Breast epithelium (tissue), 4 donors: ENCODE data around the gene PDCD1. TPM values are rescaled to one million over a fixed set of nuclear protein-coding genes. Genes with fewer than 3 reads are reported as not detected.
A peak's percentile ranks its signal among the peaks of the same experiment; 100 is the strongest.

Experiments used
- DNase-seq, 2 donors: peaks; one replicate each; pipeline ENCODE4 v3.0.0-alpha.2; 2019; ENCODE audit warnings: low spot score in 2 of 2
- H3K27ac ChIP-seq, 2 donors: fragments of 200-600 bp; sonication (generic) in 1 of 2; one replicate each; pipeline ENCODE4 v1.5.1; 2016 to 2019; ENCODE audit warnings: mild to moderate bottlenecking in 1 of 2
- H3K27me3 ChIP-seq, 2 donors: fragments of 200-600 bp; sonication (generic) in 1 of 2; one replicate each; pipeline versions ENCODE4 v1.5.1 to v1.6.0; 2017 to 2019; ENCODE audit warnings: control low read depth in 1 of 2, mild to moderate bottlenecking in 1 of 2
- H3K36me3 ChIP-seq: fragments of 200-600 bp; one replicate; pipeline ENCODE4 v1.5.1; 2019
- H3K4me1 ChIP-seq, 2 donors: fragments of 200-600 bp; sonication (generic); one replicate each; pipeline ENCODE4 v1.5.1; 2016 to 2019; ENCODE audit warnings: control low read depth in 1 of 2
- H3K4me3 ChIP-seq, 3 donors: fragments of 200-600 bp; sonication (generic); 1 replicate in 2 of 3; 2 replicates in 1 of 3; pipeline ENCODE4 v1.5.1; 2016 to 2019; ENCODE audit warnings: mild to moderate bottlenecking in 3 of 3, moderate library complexity in 2 of 3
- H3K9me3 ChIP-seq, 2 donors: fragments of 200-600 bp; sonication (generic) in 1 of 2; one replicate each; pipeline ENCODE4 v1.5.1; 2016 to 2019; ENCODE audit warnings: control low read depth in 1 of 2
- CTCF ChIP-seq, 3 donors: fragments of 450-650 bp; IDR thresholded peaks; one replicate each; pipeline ENCODE4 v1.5.1; 2016 to 2017; ENCODE audit warnings: antibody characterized with exemption in 3 of 3, mild to moderate bottlenecking in 3 of 3, moderate library complexity in 3 of 3
- POLR2A ChIP-seq: fragments of 450-650 bp; IDR thresholded peaks from one replicate; pipeline ENCODE4 v1.6.1; 2016; ENCODE audit warnings: antibody characterized with exemption, mild to moderate bottlenecking, moderate library complexity
- POLR2AphosphoS5 ChIP-seq, 3 donors: sonication (generic); formaldehyde crosslinking; IDR thresholded peaks; one replicate each; pipeline ENCODE4 v1.6.1; 2017; ENCODE audit warnings: antibody characterized with exemption in 3 of 3
- intact Hi-C: fragments of 100-400 bp; cut with DNase I; formaldehyde crosslinking; loops from one replicate; pipeline ENCODE4 v1.15.1; 2023; ENCODE audit warnings: low total_unique reads
- total RNA-seq, 3 donors: library from RNA; depleted of rRNA; stranded (reverse); fragments of >200 nt; gene quantifications; one replicate each; pipeline ENCODE4 v1.1.0, GENCODE V29; 2016

PDCD1 gene
- total RNA-seq, 3 donors from 2014 or later: 0.16 to 0.88 (median 0.33) TPM

- Histone ChIP-seq H3K36me3 (no peaks in the 10 kb centered on the region), H3K27ac (no peak overlapping the region), H3K4me1 (peaks cover 6 to 20% of the 10 kb centered on the region in 2 donors), H3K4me3 (no peak overlapping the region), H3K9me3 (no peaks in the 10 kb centered on the region), H3K27me3 (no peaks in the 10 kb centered on the region)
- intact Hi-C loops: no loop called here
- TF ChIP-seq CTCF (IDR thresholded peaks at IDR 0.05) (no peak), POLR2A (no peak), POLR2AphosphoS5 (IDR thresholded peaks at IDR 0.05) (no peak)
- peak in 1 of 2 donors; percentile 43 for DNase-seq
Observed at GRCh38 chr2:241894056-241894641, 35.5 kb upstream of the PDCD1 start.

- Histone ChIP-seq H3K36me3 (no peaks in the 10 kb centered on the region), H3K27ac (peak overlapping the region; percentile 82 to 92), H3K4me3 (no peak overlapping the region), H3K9me3 (no peaks in the 10 kb centered on the region), H3K4me1 (peaks cover 6 to 20% of the 10 kb centered on the region in 2 donors), H3K27me3 (no peaks in the 10 kb centered on the region)
- TF ChIP-seq POLR2AphosphoS5 (IDR thresholded peaks at IDR 0.05): no peak
- no peak for TF ChIP-seq POLR2A
- no peak for DNase-seq
- intact Hi-C loops: no loop called here
Observed at GRCh38 chr2:241893265-241893664, 34.6 kb upstream of the PDCD1 start.

GRCh38 chr2:241892299-241893137 lies 33.8 kb upstream of the PDCD1 start:
- TF ChIP-seq CTCF (IDR thresholded peaks at IDR 0.05) (no peak), POLR2AphosphoS5 (IDR thresholded peaks at IDR 0.05) (no peak), POLR2A (no peak)
- intact Hi-C loops: no loop called here
- Histone ChIP-seq H3K27me3 (no peaks in the 10 kb centered on the region), H3K4me1 (peaks cover 6 to 20% of the 10 kb centered on the region in 2 donors), H3K36me3 (no peaks in the 10 kb centered on the region), H3K27ac (peak overlapping the region; percentile 82 to 92), H3K9me3 (no peaks in the 10 kb centered on the region), H3K4me3 (no peak overlapping the region)
- DNase-seq: no peak

GRCh38 chr2:241891988-241892298 lies 33.2 kb upstream of the PDCD1 start:
- Histone ChIP-seq H3K36me3 (no peaks in the 10 kb centered on the region), H3K4me3 (no peak overlapping the region), H3K27ac (peak overlapping the region; percentile 82 to 92), H3K27me3 (no peaks in the 10 kb centered on the region), H3K4me1 (peaks cover 6 to 20% of the 10 kb centered on the region in 2 donors), H3K9me3 (no peaks in the 10 kb centered on the region)
- intact Hi-C loops: no loop called here
- TF ChIP-seq POLR2AphosphoS5 (IDR thresholded peaks at IDR 0.05) (no peak), CTCF (IDR thresholded peaks at IDR 0.05) (no peak), POLR2A (no peak)
- DNase-seq: no peak

GRCh38 chr2:241891315-241891987 lies 32.8 kb upstream of the PDCD1 start:
- no peaks in the 10 kb centered on the region for H3K9me3 ChIP-seq
- H3K4me1 ChIP-seq: peaks cover 6 to 20% of the 10 kb centered on the region in 2 donors
- H3K27ac ChIP-seq: peak overlapping the region; percentile 82 to 92
- intact Hi-C loops: no loop called here
- no peaks in the 10 kb centered on the region for H3K36me3 ChIP-seq
- no peak for DNase-seq
- H3K4me3 ChIP-seq: peak overlapping the region in 2 of 3 donors; percentile 11 to 39
- TF ChIP-seq POLR2A: no peak
- TF ChIP-seq CTCF (IDR thresholded peaks at IDR 0.05): no peak
- no peaks in the 10 kb centered on the region for H3K27me3 ChIP-seq
